VCaP (cell line): ENCODE measurements around the gene SLC44A3.

Experiments
- H3K27ac ChIP-seq: fragments of 450-650 bp; 2 replicates; pipeline ENCODE4 v1.5.1; 2017
- TF ChIP-seq, protein P1 (sequence below): fragments of 450-650 bp; conservative IDR thresholded peaks from 2 replicates; pipeline ENCODE4 v1.5.1; 2017; ENCODE audit warnings: mild to moderate bottlenecking, moderate library complexity

SLC44A3 gene

DNA sequence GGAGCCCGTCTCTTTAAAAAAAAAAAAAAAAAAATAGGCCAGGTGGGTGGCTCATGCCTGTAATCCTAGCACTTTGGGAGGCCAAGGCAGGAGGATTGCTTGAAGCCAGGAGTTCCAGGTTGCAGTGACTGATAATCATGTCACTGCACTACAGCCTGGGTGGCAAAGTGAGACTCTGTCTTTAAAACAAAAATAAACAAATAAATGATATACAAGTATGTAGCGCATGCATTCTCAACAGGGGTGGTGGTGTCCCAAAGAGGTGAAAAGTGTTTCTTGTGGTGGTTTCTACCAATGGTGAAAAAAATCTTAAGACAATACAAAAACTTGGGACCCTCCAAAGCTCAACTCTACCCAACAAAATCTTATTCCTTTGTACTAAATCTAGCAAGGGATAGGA is 88.8 kb downstream of the SLC44A3 start:
- no peak overlapping the region for H3K27ac ChIP-seq
- TF ChIP-seq, protein P1, sequence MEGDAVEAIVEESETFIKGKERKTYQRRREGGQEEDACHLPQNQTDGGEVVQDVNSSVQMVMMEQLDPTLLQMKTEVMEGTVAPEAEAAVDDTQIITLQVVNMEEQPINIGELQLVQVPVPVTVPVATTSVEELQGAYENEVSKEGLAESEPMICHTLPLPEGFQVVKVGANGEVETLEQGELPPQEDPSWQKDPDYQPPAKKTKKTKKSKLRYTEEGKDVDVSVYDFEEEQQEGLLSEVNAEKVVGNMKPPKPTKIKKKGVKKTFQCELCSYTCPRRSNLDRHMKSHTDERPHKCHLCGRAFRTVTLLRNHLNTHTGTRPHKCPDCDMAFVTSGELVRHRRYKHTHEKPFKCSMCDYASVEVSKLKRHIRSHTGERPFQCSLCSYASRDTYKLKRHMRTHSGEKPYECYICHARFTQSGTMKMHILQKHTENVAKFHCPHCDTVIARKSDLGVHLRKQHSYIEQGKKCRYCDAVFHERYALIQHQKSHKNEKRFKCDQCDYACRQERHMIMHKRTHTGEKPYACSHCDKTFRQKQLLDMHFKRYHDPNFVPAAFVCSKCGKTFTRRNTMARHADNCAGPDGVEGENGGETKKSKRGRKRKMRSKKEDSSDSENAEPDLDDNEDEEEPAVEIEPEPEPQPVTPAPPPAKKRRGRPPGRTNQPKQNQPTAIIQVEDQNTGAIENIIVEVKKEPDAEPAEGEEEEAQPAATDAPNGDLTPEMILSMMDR = no peak

DNA sequence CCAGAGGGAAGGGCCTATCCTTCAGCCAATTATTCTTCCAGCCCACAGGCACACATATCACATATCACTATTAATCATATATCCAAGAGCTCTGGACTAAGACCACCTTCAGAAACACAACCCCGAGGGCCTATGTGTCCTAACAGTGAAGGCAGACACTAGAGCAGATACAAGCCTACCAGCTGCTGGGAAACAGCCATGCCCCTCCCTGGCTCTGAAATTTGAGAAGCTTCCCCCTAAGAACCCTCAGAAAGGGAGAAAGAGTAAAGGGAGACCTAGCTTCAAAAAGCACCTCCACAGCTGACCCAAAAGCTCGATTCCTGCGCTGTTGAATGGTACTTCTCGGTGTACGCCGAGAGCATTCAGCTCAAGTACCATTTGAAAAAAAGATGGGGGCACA is 89.3 kb downstream of the SLC44A3 start:
- TF ChIP-seq, protein P1 = no peak
- H3K27ac ChIP-seq = no peak overlapping the region

DNA sequence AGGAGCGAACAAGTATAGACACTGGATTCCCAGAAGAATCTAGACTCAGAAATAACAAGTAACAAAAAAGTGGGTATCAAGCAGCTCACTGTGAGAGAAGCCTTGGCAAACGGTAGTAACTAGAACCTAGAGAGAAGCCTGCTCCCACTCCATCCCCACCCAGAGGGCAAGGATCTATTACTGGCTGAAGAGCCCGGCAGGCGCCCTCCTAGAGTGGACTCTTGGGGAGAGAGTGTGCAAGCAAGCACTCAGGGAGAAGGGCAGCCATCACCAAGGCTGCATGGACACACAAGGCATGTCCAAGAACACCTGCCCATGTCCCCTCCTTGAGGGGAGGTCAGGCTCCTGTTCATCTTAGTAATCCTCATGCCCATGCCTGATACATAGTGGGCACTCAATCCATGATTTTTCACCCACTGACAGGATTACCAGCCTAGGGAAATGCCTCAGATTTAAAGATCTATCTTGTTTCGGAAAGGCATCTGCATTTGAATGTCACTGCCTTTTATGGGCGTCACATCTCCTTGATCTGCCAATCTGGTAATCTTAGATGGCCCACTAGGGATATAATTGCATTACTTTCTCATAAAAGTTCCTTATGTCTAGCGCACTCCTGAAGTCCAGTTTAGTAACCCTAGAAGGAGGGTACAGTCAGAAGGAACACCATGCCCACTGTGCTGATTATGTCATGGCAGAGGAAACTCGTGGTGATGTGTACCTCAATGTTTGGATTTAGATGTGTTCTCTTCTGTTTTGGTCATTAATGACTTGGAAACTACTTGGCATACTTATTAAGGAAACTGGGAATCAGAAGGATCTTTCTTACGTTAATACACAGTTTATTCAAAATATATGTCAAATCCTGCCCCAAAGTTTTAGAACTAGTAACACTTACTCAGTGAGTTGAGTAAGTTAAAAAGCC is 92.4 kb downstream of the SLC44A3 start:
- TF ChIP-seq, protein P1 = no peak
- H3K27ac ChIP-seq = no peak overlapping the region

DNA sequence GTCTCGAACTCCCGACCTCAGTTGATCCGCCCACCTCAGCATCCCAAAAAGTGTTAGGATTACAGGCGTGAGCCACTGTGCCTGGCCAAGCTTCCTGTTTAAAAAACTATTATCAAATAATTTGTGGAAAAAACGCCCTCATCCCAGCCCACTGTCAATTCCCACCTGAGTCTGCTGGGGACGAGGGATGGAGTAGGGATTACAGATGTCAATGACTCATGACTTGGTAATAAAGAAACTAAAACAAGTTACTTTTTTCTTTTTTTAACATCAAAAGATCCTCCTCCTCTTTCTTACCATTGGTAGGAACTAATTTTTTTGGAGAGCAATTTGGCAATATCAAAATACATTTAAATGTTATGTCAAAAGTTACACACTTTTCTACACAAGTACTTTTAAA is 97.1 kb downstream of the SLC44A3 start:
- TF ChIP-seq, protein P1 = no peak
- no peak overlapping the region for H3K27ac ChIP-seq

DNA sequence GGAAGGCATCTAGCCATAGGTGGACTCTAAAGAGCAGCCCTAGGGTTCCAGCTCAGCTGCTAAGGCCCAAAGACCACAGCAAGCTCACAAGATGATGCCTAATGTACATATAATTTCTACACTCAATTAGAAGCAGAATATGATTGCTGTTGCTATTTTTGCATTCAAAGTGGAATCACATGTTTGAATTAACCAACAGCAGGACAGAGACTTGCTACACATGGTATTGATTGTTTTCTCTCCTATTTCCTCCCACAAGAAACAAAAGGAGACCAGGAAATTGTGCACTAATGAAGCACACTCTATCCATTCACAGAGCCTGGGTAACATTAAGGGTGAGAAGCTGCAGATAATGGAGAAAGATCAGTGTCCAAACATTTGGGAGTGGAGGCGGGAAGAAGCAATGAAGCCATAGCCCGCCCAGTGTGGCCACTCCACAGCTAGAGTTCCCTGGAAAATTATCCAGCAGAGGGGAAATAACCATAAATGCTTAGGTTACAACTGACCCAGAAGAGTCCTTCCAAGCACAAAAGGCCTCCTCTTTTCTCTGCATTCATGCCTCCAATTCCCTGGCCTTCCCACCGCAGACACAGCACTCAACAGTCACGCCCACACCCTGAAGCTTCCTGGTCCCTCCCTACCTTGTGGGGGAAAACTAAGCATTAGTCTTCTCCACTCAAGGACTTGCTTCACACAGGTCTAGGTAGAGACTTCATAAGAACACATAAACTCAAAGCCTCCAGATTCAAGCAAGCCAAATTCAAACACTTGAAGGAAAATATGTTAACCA is 99.3 kb downstream of the SLC44A3 start:
- peak overlapping the region; percentile 83 for H3K27ac ChIP-seq
- TF ChIP-seq, protein P1 = no peak

DNA sequence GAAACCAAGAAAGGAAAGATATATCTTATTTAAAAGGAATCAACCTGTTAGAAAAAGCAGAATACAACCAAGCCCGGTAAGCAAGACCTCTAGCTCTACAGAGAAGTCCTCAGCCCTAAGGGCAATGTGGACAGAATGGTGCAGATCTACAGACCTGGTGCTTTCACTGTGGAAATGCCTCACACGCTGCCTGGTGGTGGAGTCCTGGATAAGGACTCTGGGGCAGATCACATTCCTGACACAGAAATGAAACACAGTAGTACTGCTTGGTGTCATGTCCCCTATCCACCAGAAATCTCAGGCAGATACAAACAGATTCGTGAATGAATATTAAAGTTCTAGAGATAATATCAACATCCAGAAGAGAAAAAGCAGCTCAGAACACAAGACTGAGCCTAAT is 99.9 kb downstream of the SLC44A3 start:
- H3K27ac ChIP-seq = peak overlapping the region; percentile 83
- TF ChIP-seq, protein P1 = no peak

DNA sequence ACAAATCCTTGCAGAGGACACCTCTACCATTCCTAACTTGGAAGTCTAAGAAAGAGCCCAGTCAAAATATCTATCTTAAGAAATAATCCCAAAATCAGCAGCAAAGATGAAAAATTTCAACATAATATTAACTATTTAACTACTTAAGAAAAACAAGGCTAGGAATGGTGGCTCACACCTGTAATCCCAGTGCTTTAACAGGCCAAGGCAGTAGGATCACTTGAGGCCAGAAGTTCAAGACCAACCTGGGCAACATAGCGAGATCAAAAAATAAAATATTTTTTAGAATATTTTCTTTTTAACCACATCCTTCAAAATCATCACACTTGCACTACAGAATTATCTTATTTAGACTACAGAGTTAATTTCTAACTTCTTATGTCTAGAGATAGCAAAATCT is 101.8 kb downstream of the SLC44A3 start:
- peak overlapping the region; percentile 83 for H3K27ac ChIP-seq
- TF ChIP-seq, protein P1 = no peak
